Colonic mucosa (tissue), 4 donors: ENCODE data around the gene AIG1. TPM values are rescaled to one million over a fixed set of nuclear protein-coding genes. Genes with fewer than 3 reads are reported as not detected.

Experiments
- DNase-seq: peaks from one replicate; pipeline ENCODE4 v3.0.0-alpha.2; 2020
- H3K27ac ChIP-seq: fragments of 200-600 bp; one replicate; pipeline ENCODE4 v1.8.0; 2021
- H3K27me3 ChIP-seq: fragments of 200-600 bp; one replicate; pipeline ENCODE4 v1.8.0; 2021
- H3K36me3 ChIP-seq: fragments of 200-600 bp; one replicate; pipeline ENCODE4 v1.8.0; 2021
- H3K4me1 ChIP-seq: fragments of 200-600 bp; one replicate; pipeline ENCODE4 v1.8.0; 2021; ENCODE audit warnings: mild to moderate bottlenecking
- H3K4me3 ChIP-seq: fragments of 200-600 bp; one replicate; pipeline ENCODE4 v1.8.0; 2021
- H3K9ac ChIP-seq, 2 donors: one replicate each; pipeline ENCODE4 v1.7.0; 2013; ENCODE audit warnings: control low read depth in 2 of 2, low read depth in 2 of 2, low read length in 2 of 2
- H3K9me3 ChIP-seq: fragments of 200-600 bp; one replicate; pipeline ENCODE4 v1.8.0; 2021
- CTCF ChIP-seq: fragments of 200-600 bp; IDR thresholded peaks from one replicate; pipeline ENCODE4 v1.8.0; 2022; ENCODE audit warnings: antibody characterized with exemption, mild to moderate bottlenecking
- intact Hi-C: fragments of 100-400 bp; cut with DNase I; formaldehyde crosslinking; loops from one replicate; pipeline ENCODE4 v1.14.1; 2022
- total RNA-seq, 2 donors: library from RNA; stranded (reverse); fragmentation: NEBNext Ultra II Directional in 1 of 2; extraction: Animal tissue kit (Norgen Biotek cat#: 25700) in 1 of 2; gene quantifications; one replicate each; pipeline ENCODE4 v1.2.1, GENCODE V29; 2021
- donor health status: healthy.
- donor health status: DM: no; HTN: no; CAD: no.
- donor health status: DM: no; HTN: no; CAD: no.

AIG1 gene
- total RNA-seq, 2 donors from 2014 or later = 24.2 to 28.8 TPM

GRCh38 chr6:143174516-143174915, 113.8 kb downstream of the AIG1 start:
- DNase-seq = no peak
- no peaks in the 10 kb centered on the region for H3K9me3 ChIP-seq
- no peak for TF ChIP-seq CTCF
- H3K27ac ChIP-seq = no peak overlapping the region
- no peak overlapping the region for H3K4me3 ChIP-seq
- intact Hi-C loops = no loop called here
- H3K9ac ChIP-seq = no peak overlapping the region
- H3K4me1 ChIP-seq = no peaks in the 10 kb centered on the region
- no peaks in the 10 kb centered on the region for H3K27me3 ChIP-seq
- no peaks in the 10 kb centered on the region for H3K36me3 ChIP-seq

- no peak for TF ChIP-seq CTCF
- intact Hi-C loops = no loop called here
- no peaks in the 10 kb centered on the region for H3K27me3 ChIP-seq
- no peak overlapping the region for H3K4me3 ChIP-seq
- no peak for DNase-seq
- H3K36me3 ChIP-seq = no peaks in the 10 kb centered on the region
- no peak overlapping the region for H3K9ac ChIP-seq
- H3K4me1 ChIP-seq = no peaks in the 10 kb centered on the region
- H3K9me3 ChIP-seq = no peaks in the 10 kb centered on the region
- no peak overlapping the region for H3K27ac ChIP-seq
These were observed 114.3 kb downstream of the AIG1 start for GRCh38 chr6:143174951-143175350.

- DNase-seq = no peak
- H3K9ac ChIP-seq = no peak overlapping the region
These were observed 115.7 kb downstream of the AIG1 start for GRCh38 chr6:143176090-143177021.

GRCh38 chr6:143177706-143178105, 117.0 kb downstream of the AIG1 start:
- Histone ChIP-seq H3K9me3 (no peaks in the 10 kb centered on the region), H3K9ac (no peak overlapping the region), H3K4me1 (no peaks in the 10 kb centered on the region), H3K27ac (no peak overlapping the region), H3K4me3 (no peak overlapping the region), H3K27me3 (no peaks in the 10 kb centered on the region), H3K36me3 (no peaks in the 10 kb centered on the region)
- intact Hi-C loops = no loop called here
- no peak for DNase-seq
- no peak for TF ChIP-seq CTCF

More at GRCh38 chr6:143176090-143177021, 115.7 kb downstream of the AIG1 start:
- H3K4me1 ChIP-seq = no peaks in the 10 kb centered on the region
- no peak overlapping the region for H3K27ac ChIP-seq
- H3K4me3 ChIP-seq = no peak overlapping the region
- no peak for TF ChIP-seq CTCF
- no peaks in the 10 kb centered on the region for H3K36me3 ChIP-seq
- no peaks in the 10 kb centered on the region for H3K27me3 ChIP-seq
- intact Hi-C loops = no loop called here
- no peaks in the 10 kb centered on the region for H3K9me3 ChIP-seq

GRCh38 chr6:143179096-143179495, 118.4 kb downstream of the AIG1 start:
- H3K4me1 ChIP-seq = no peaks in the 10 kb centered on the region
- intact Hi-C loops = no loop called here
- no peak for TF ChIP-seq CTCF

More at GRCh38 chr6:143179096-143179495, 118.4 kb downstream of the AIG1 start:
- Histone ChIP-seq H3K9me3 (no peaks in the 10 kb centered on the region), H3K36me3 (no peaks in the 10 kb centered on the region), H3K27ac (no peak overlapping the region), H3K4me3 (no peak overlapping the region), H3K27me3 (no peaks in the 10 kb centered on the region), H3K9ac (no peak overlapping the region)
- DNase-seq = no peak
